GM18520 (cell line): ENCODE data around the gene PTOV1.
A peak's percentile ranks its signal among the peaks of the same experiment; 100 is the strongest.

Experiments used
- ATAC-seq: cut with Tn5 transposase; IDR thresholded peaks from one replicate; pipeline ENCODE4 v1.9.1; 2021; ENCODE audit not compliant: unreplicated experiment

Gene PTOV1

DNA sequence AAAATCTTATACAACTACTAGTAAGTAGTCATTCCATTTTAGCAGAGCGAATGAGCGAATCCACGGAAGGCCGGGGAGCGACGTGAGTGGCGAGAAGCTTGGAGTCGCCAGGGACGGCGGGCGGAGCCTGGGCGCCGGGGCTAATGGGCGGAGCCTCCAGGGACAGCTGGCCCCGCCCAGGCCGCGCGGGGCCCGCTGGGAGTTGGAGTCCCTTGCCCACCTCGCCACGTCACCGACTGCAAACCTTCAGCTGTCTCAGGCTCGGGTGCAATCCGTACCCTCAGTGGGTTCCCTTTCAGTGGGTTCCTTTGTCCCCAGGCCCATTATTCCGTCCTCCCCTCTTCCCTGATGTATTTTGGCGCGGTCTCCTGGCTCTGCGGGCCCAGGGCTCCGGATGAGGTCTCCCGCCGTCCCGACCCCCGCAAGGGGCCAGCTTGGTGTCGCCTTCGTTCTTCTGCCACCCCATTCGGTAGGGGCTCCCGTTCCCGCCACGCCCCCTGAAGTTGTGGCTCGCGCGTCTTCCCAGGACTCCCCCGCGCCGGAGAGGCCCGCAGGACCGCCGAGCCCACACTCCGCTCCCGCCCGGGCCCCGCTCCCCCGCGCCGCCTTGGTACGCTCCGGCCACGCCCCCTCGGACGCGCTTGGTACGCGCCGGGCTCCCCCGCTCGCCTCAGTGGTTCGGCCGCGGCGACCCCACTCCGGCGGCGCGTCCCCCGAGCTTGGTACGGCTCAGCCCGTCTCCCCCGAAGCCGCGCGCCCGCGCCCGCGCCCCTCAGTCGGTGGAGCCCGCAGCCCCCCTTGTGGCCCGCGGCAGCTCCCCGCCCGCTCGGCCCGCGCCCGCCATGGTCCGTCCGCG, at the start of gene PTOV1:
PTOV1 (plus strand) TSS at position 673 of the 856 bp plus-strand sequence.
- ATAC-seq, result peak; percentile 65

GRCh38 chr19:49801401-49801888, 49.5 kb upstream of the PTOV1 start:
- ATAC-seq, result no peak

DNA sequence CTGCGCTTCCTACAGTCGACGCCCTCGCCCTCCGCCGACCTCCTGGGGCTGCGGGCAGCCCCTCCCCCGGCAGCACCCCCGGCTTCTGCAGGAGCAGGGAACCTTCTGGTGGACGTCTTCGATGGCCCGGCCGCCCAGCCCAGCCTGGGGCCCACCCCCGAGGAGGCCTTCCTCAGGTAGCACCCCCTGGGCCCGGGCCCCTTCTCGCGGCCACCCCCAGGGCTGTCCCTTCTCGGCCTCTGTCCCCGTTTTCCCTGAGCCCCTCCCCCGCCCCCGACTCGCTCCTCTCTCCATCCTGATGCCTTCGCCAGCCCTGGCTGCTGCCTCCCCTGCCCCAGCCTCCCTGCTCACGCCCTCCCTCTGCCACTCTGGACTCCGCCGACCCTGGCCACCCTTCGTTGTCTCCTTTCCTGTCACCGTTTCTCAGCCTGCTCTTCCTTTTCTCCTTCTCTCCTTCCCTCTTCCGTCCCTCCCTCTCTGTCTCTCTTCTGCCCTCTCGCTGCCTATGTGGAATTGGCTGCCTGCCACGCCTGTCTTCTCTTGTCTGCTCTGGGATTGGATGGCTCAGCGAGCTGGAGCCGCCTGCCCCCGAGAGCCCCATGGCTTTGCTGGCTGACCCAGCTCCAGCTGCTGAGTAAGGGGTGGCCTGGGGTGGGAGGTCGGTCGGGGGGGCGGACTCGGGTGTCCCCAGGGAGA, 48.8 kb upstream of the PTOV1 start:
- no peak for ATAC-seq

- no peak for ATAC-seq
These were observed 48.0 kb upstream of the PTOV1 start for GRCh38 chr19:49802836-49803528.

DNA sequence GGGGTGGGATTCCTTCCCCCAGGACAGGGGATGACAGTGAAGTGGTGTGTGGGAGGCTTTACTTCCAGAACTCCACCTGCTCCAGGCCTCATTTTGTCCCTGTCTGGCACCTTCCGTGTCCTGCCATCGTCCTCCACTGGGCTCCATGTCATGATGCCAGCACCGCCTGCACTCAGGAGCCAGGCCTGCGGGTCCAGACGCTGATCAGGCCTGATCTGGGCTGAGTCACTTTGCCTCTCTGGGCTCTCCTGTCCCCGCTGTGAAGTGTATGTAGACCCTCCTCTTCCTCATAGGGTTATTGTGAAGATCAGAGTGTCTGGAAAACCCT, 47.5 kb upstream of the PTOV1 start:
- ATAC-seq, result no peak

- no peak for ATAC-seq
These were observed 44.9 kb upstream of the PTOV1 start for GRCh38 chr19:49805822-49806619.

DNA sequence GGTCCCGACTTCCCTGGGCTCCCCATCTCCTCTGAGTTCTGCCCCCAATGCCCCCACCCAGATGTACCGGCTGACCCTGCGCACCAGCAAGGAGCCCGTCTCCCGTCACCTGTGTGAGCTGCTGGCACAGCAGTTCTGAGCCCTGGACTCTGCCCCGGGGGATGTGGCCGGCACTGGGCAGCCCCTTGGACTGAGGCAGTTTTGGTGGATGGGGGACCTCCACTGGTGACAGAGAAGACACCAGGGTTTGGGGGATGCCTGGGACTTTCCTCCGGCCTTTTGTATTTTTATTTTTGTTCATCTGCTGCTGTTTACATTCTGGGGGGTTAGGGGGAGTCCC, 44.4 kb upstream of the PTOV1 start:
- no peak for ATAC-seq

- ATAC-seq, result no peak
These were observed 43.7 kb upstream of the PTOV1 start for GRCh38 chr19:49807058-49807903.

DNA sequence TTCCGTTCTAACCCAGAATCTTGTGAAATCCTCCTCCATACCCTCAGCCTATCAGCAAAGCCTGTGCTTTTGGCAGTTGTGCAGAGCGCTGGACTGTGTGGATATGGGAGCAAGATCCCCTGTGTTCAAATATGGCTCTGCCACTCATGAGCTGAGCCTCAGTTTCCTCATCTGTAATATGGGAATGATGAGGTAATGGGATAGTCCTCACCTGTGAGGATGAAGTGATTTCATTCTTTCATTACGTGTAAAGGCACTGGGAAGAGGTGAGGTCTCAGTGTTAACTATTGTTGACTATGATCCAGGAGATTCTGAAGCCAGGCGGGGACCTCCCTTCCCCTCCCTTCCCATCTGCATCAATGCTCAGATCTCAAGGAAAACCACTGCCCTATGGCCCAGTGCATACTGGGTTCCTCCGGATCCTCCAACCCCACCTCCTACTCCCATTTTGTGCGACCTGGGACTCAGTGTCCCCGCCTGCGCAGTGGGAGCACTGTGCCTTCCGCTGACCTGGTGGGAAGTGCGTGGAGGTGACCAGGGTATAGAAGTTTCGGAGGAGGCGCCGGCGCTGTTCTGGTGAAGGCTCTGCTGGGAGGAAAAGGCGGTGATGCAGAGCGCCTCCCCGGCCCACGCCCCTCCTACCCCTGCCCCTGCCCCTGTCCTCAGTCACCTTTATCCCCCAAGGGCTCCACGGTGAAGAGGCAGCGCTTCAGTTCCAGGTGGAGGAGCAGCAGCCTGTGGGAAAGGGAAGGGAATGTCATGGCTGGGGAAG, 42.9 kb upstream of the PTOV1 start:
- no peak for ATAC-seq

GRCh38 chr19:49808711-49809159, 42.2 kb upstream of the PTOV1 start:
- no peak for ATAC-seq

GRCh38 chr19:49809160-49809940, 41.6 kb upstream of the PTOV1 start:
- no peak for ATAC-seq

- ATAC-seq, result no peak
These were observed 41.0 kb upstream of the PTOV1 start for GRCh38 chr19:49809941-49810389.

- ATAC-seq, result no peak
These were observed 39.6 kb upstream of the PTOV1 start for GRCh38 chr19:49811328-49811727.

DNA sequence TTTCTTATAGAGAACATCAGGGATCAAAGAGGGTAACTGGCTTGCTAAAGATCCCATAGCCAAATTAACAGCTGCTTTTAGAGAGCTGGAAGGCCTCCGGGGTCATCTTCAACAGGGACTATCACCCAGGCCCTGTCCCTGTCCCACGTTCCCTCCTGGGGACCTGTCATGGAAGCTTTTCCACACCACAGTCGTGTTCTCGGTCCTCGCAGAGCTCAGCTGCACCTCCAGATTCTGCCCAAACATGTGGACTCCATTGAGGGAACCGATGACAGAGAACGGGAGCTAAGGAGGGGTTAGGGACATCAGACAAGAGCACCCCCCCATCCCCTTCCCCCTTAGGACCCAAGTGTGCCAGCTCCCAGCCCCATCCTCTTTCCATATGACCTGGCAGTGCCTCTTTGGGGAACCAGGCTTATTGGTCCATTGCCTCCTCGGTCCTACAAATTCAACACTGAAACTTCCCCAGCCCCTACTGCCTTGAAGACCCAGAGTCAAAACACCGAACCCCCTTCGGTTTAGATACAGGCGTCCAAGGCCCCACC, 38.4 kb upstream of the PTOV1 start:
- ATAC-seq, result no peak

- ATAC-seq, result peak; percentile 54
These were observed 37.7 kb upstream of the PTOV1 start, which contains the start of gene FUZ for GRCh38 chr19:49812997-49813861. TSS of gene FUZ (minus strand) at chr19:49813292. CDS start at chr19:49813106, 186 bp downstream.

- ATAC-seq, result no peak
These were observed 36.9 kb upstream of the PTOV1 start for GRCh38 chr19:49814010-49814409.

DNA sequence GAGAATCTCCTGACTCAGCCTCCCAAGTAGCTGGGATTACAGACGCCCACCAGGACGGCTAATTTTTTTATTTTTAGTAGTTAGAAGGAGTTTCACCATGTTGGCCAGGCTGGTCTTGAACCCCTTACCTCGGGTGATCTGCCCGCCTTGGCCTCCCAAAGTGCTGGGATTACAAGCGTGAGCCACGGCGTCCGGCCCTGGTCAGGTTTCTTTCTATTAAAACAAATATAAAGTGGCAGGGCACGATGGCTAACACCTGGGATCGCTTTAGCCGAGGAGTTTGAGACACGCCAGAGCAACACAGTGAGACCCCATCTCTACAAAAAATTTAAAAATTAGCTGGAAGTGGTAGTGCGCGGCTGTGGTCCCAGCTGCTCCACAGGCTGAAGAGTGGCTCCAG, 34.4 kb upstream of the PTOV1 start:
- ATAC-seq, result no peak
